ENCODE results near the gene MAZ. TPM values are rescaled to one million over a fixed set of nuclear protein-coding genes. Genes with fewer than 3 reads are reported as not detected.

Gene MAZ
- total RNA-seq, 2 donors from 2014 or later: 124 to 148 TPM

Other genes starting within 250 kb of the MAZ start
- gene SPN, start 143.3 kb upstream of the MAZ start, total RNA-seq: 1 to 10 TPM; 2.2 to 3.7 TPM
- gene QPRT, start 127.3 kb upstream of the MAZ start, total RNA-seq: 1 to 10 TPM; 1.7 to 7.4 TPM
- gene C16orf54, start 60.5 kb upstream of the MAZ start, total RNA-seq: 1 to 10 TPM; 1.1 to 2.5 TPM
- not detected for gene ZG16, start 28.3 kb upstream of the MAZ start, total RNA-seq
- gene KIF22, start 15.8 kb upstream of the MAZ start, total RNA-seq: 10 to 100 TPM in 1 of 2 donors, 1 to 10 TPM in 1; 5.9 to 10.4 TPM
- 1 to 10 TPM; 5.0 to 5.4 TPM for gene PRRT2, start 5.7 kb downstream of the MAZ start, total RNA-seq
- gene PAGR1, start 9.6 kb downstream of the MAZ start, total RNA-seq: 10 to 100 TPM; 10.5 to 12.7 TPM
- 100 to 1,000 TPM; 146 to 154 TPM for gene MVP, start 13.9 kb downstream of the MAZ start, total RNA-seq
- gene CDIPT, start 56.7 kb downstream of the MAZ start, total RNA-seq: 10 to 100 TPM; 54.6 to 75.6 TPM
- 1 to 10 TPM in 1 of 2 donors, under 1 TPM in 1; 0.86 to 1.2 TPM for gene SEZ6L2, start 93.0 kb downstream of the MAZ start, total RNA-seq
- under 1 TPM; 0.33 to 0.51 TPM for gene ASPHD1, start 94.0 kb downstream of the MAZ start, total RNA-seq
- 10 to 100 TPM; 13.1 to 16.1 TPM for gene KCTD13, start 119.7 kb downstream of the MAZ start, total RNA-seq
- gene TMEM219, start 155.6 kb downstream of the MAZ start, total RNA-seq: 10 to 100 TPM; 58.4 to 80.9 TPM
- 10 to 100 TPM; 35.0 to 35.7 TPM for gene TAOK2, start 167.3 kb downstream of the MAZ start, total RNA-seq
- 10 to 100 TPM; 12.1 to 14.2 TPM for gene HIRIP3, start 189.1 kb downstream of the MAZ start, total RNA-seq
- gene INO80E, start 189.7 kb downstream of the MAZ start, total RNA-seq: 10 to 100 TPM; 42.2 to 46.0 TPM
- under 1 TPM; 0.28 to 0.33 TPM for gene DOC2A, start 204.5 kb downstream of the MAZ start, total RNA-seq
- gene C16orf92, start 216.7 kb downstream of the MAZ start, total RNA-seq: not detected
- not detected for gene TLCD3B, start 224.7 kb downstream of the MAZ start, total RNA-seq

Data from posterior vena cava (tissue), 2 donors.